ENCODE data around the gene FARS2. TPM values are rescaled to one million over a fixed set of nuclear protein-coding genes. Genes with fewer than 3 reads are reported as not detected.

Gene FARS2
- total and polyA plus RNA-seq, 9 of the 15 experiments (the other 6 are each of a cell fraction or from before 2014, with no cell fraction given): 16.5 to 62.2 (median 27.0) TPM

- no peak for TF ChIP-seq HOMEZ (CRISPR knock-in tag; IDR thresholded peaks at IDR 0.05)
- TF ChIP-seq ZNF133 (CRISPR knock-in tag; IDR thresholded peaks at IDR 0.05): no peak
- peak; percentile 88 for TF ChIP-seq ARID1B (IDR thresholded peaks at IDR 0.05)
- TF ChIP-seq DDX20 (tag; IDR thresholded peaks at IDR 0.05; ENCODE audit: low read depth): no peak
- TF ChIP-seq EHMT2 (IDR thresholded peaks at IDR 0.05): no peak
- TF ChIP-seq, protein P1, sequence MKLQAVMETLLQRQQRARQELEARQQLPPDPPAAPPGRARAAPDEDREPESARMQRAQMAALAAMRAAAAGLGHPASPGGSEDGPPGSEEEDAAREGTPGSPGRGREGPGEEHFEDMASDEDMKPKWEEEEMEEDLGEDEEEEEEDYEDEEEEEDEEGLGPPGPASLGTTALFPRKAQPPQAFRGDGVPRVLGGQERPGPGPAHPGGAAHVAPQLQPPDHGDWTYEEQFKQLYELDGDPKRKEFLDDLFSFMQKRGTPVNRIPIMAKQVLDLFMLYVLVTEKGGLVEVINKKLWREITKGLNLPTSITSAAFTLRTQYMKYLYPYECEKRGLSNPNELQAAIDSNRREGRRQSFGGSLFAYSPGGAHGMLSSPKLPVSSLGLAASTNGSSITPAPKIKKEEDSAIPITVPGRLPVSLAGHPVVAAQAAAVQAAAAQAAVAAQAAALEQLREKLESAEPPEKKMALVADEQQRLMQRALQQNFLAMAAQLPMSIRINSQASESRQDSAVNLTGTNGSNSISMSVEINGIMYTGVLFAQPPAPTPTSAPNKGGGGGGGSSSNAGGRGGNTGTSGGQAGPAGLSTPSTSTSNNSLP (IDR thresholded peaks at IDR 0.05; ENCODE audit: borderline replicate concordance, low read depth, low read length): 0 out of 2 replicates have a peak, but pooled peaks have one; percentile 63
- TF ChIP-seq ATF6 (CRISPR knock-in tag; IDR thresholded peaks at IDR 0.05): no peak
- TF ChIP-seq ZNF79 (CRISPR knock-in tag; IDR thresholded peaks at IDR 0.05; ENCODE audit: low read depth): no peak
- TF ChIP-seq ZFP30 (CRISPR knock-in tag; IDR thresholded peaks at IDR 0.05; ENCODE audit: borderline replicate concordance): no peak
- no peak for TF ChIP-seq TSC22D4 (tag; IDR thresholded peaks at IDR 0.05)
- TF ChIP-seq, protein P2, sequence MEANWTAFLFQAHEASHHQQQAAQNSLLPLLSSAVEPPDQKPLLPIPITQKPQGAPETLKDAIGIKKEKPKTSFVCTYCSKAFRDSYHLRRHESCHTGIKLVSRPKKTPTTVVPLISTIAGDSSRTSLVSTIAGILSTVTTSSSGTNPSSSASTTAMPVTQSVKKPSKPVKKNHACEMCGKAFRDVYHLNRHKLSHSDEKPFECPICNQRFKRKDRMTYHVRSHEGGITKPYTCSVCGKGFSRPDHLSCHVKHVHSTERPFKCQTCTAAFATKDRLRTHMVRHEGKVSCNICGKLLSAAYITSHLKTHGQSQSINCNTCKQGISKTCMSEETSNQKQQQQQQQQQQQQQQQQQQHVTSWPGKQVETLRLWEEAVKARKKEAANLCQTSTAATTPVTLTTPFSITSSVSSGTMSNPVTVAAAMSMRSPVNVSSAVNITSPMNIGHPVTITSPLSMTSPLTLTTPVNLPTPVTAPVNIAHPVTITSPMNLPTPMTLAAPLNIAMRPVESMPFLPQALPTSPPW (CRISPR knock-in tag; IDR thresholded peaks at IDR 0.05): no peak
- no peak for TF ChIP-seq ZFPM2 (CRISPR knock-in tag; IDR thresholded peaks at IDR 0.05)
- TF ChIP-seq CTCFL (IDR thresholded peaks at IDR 0.05; ENCODE audit: borderline replicate concordance, insufficient read depth, low read depth, low read length, poor library complexity, severe bottlenecking): no peak
- TF ChIP-seq RBM14 (IDR thresholded peaks at IDR 0.05; ENCODE audit: borderline replicate concordance, insufficient read depth, low read depth, low read length): no peak
- no peak for TF ChIP-seq TFAM (CRISPR knock-in tag; conservative IDR thresholded peaks at IDR 0.05)
- TF ChIP-seq SAFB2 (IDR thresholded peaks at IDR 0.05; ENCODE audit: borderline replicate concordance, low read depth, low read length, severe bottlenecking): no peak
- peak; percentile 57 for TF ChIP-seq NCOR1 (IDR thresholded peaks at IDR 0.05)
- peak; percentile 63 to 73; a peak in 3 of 4 replicates for TF ChIP-seq FOXK2 (conservative IDR thresholded peaks at IDR 0.05 in 1 of 2, IDR thresholded peaks at IDR 0.05 in 1 of 2; ENCODE audit: low read depth in 2 of 2)
These were observed 8.9 kb downstream of the FARS2 start (continued) for GRCh38 chr6:5270093-5270680.
